HepG2 (cell line): ENCODE results near the gene VEGFB. TPM values are rescaled to one million over a fixed set of nuclear protein-coding genes. Genes with fewer than 3 reads are reported as not detected.
A peak's percentile ranks its signal among the peaks of the same experiment; 100 is the strongest.

ENCODE experiments used
- EED ChIP-seq: sonication (generic); formaldehyde crosslinking; IDR thresholded peaks from 2 replicates; pipeline ENCODE4 v1.5.0; 2020; ENCODE audit warnings: mild to moderate bottlenecking, missing genetic modification reagents
- NCOA2 ChIP-seq: sonication (generic); formaldehyde crosslinking; IDR thresholded peaks from 2 replicates; pipeline ENCODE4 v1.8.0; 2022; ENCODE audit warnings: inconsistent platforms
- NFE2 ChIP-seq: sonication (generic); formaldehyde crosslinking; IDR thresholded peaks from 2 replicates; pipeline ENCODE4 v1.4.0; 2020; ENCODE audit warnings: missing genetic modification reagents
- NFE2L1 ChIP-seq: sonication (generic); formaldehyde crosslinking; IDR thresholded peaks from 2 replicates; pipeline ENCODE4 v1.4.0; 2020; ENCODE audit warnings: missing genetic modification reagents, mild to moderate bottlenecking, borderline replicate concordance
- NFIB ChIP-seq: sonication (generic); formaldehyde crosslinking; IDR thresholded peaks from 2 replicates; pipeline ENCODE4 v1.9.0; 2021; ENCODE audit warnings: missing genetic modification reagents, mild to moderate bottlenecking, borderline replicate concordance
- SIX4 ChIP-seq: sonication (generic); formaldehyde crosslinking; IDR thresholded peaks from 2 replicates; pipeline ENCODE4 v1.4.0; 2020; ENCODE audit warnings: missing genetic modification reagents
- TFE3 ChIP-seq: IDR thresholded peaks from 2 replicates; pipeline ENCODE4 v1.6.1; 2016
- ZBTB25 ChIP-seq: IDR thresholded peaks from 2 replicates; pipeline ENCODE4 v1.6.1; 2018; ENCODE audit warnings: missing genetic modification reagents
- ZNF17 ChIP-seq: sonication (generic); formaldehyde crosslinking; IDR thresholded peaks from 2 replicates; pipeline ENCODE4 v1.5.0; 2020; ENCODE audit warnings: mild to moderate bottlenecking, missing genetic modification reagents
- ZNF543 ChIP-seq: sonication (generic); formaldehyde crosslinking; IDR thresholded peaks from 2 replicates; pipeline ENCODE4 v1.4.0; 2020; ENCODE audit warnings: mild to moderate bottlenecking, missing genetic modification reagents
- ZNF781 ChIP-seq: sonication (generic); formaldehyde crosslinking; IDR thresholded peaks from 2 replicates; pipeline ENCODE4 v1.5.1; 2020; ENCODE audit warnings: borderline replicate concordance, mild to moderate bottlenecking, missing genetic modification reagents; ENCODE audit errors: not compliant biosample characterization
- ZNF879 ChIP-seq: sonication (generic); formaldehyde crosslinking; IDR thresholded peaks from 2 replicates; pipeline ENCODE4 v1.8.1; 2023; ENCODE audit warnings: missing genetic modification reagents
- ZNF883 ChIP-seq: sonication (generic); formaldehyde crosslinking; IDR thresholded peaks from 2 replicates; pipeline ENCODE4 v1.5.1; 2020; ENCODE audit warnings: mild to moderate bottlenecking, missing genetic modification reagents; ENCODE audit errors: not compliant biosample characterization
- ZUFSP ChIP-seq: sonication (generic); formaldehyde crosslinking; IDR thresholded peaks from 2 replicates; pipeline ENCODE4 v1.9.0; 2021; ENCODE audit warnings: missing genetic modification reagents, mild to moderate bottlenecking, borderline replicate concordance
- polyA plus RNA-seq, 8 experiments: library from polyadenylated mRNA; depleted of rRNA in 3 of 8; stranded (reverse) in 7 of 8; unstranded in 1 of 8; fragments of >200 nt; fragmentation: Illumina TruSeq in 4 of 8; extraction: Trizol in 4 of 8; gene quantifications; 2 replicates each; pipeline versions ENCODE4 v1.2.1 to v1.2.3, GENCODE V29; 2011 to 2016; ENCODE audit warnings: low read depth in 4 of 8, missing spikeins in 1 of 8, mixed read lengths in 1 of 8; ENCODE audit not compliant: insufficient read depth in 1 of 8
- total RNA-seq, 5 experiments: library from RNA; depleted of rRNA; stranded (reverse); fragments of >200 nt; fragmentation: Illumina TruSeq; extraction: Trizol; gene quantifications; 2 replicates each; pipeline ENCODE4 v1.2.3, GENCODE V29; 2016; ENCODE audit warnings: low read depth in 1 of 5
- TF ChIP-seq, protein P1 (sequence below): sonication (generic); formaldehyde crosslinking; IDR thresholded peaks from 2 replicates; pipeline ENCODE4 v1.8.1; 2023; ENCODE audit warnings: mild to moderate bottlenecking, inconsistent platforms, moderate library complexity, missing genetic modification reagents, borderline replicate concordance
- TF ChIP-seq, protein P2 (sequence below): sonication (generic); formaldehyde crosslinking; IDR thresholded peaks from 2 replicates; pipeline ENCODE4 v1.4.0; 2020; ENCODE audit warnings: missing genetic modification reagents, borderline replicate concordance
- TF ChIP-seq, protein P3 (sequence below): sonication (generic); formaldehyde crosslinking; IDR thresholded peaks from 2 replicates; pipeline ENCODE4 v1.5.0; 2020; ENCODE audit warnings: mild to moderate bottlenecking, low read depth, missing genetic modification reagents, borderline replicate concordance

The VEGFB gene
- total and polyA plus RNA-seq, 2 of the 13 experiments (the other 11 are each of a cell fraction or from before 2014, with no cell fraction given): 9.0 to 11.3 TPM

DNA sequence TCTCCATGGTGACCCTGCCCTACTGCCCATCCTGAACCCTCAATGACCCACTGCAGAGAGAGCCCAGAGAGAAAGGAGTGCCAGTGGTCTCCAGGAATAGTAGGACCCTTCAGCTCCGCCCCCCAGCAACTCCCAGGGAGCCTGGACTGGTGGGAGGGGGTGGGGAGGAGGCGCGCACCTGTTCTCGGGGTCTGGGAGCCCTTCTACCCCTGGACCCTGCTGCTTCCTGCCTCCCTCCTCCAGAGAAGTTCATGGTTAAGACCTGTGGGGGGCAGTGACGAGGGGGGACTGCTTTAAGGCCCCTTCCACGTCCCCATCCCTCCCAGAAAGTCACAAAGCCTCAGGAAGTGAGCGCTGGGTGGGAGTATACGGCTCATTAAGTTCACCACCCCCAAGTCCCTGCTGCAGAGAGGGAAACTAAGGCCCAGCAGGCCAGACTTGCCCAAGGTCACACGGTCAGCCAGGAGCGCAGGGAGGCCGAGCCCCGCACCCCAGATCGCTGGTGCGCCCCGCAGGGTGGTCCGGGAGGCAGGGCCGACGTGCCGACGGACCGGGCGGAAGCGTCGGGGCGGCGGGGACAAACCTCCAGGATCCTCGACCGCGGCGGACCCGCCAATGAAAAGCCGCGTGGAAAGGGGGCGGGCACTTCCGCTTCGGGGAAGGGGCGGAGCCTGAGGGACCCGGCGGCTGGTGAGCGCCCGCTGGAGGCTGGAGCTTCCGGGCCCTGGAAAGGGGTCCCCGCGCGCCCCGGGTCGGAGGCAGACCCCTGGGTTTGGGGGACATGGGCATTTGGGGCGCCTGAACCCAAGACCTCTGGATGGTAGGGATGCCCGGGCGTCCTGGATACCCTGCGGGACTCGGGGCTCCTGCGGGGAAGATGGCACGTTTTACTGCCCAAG lies 8.5 kb upstream of the VEGFB start, which contains the start of the genes NUDT22 and TRPT1 (continued):
- TF ChIP-seq TFE3 (CRISPR knock-in tag) (no peak), ZNF781 (CRISPR knock-in tag) (no peak), ZUFSP (no peak), ZNF879 (CRISPR knock-in tag) (peak; percentile 81; the same call in 1 of the 2 replicates), SIX4 (CRISPR knock-in tag) (no peak), NFIB (CRISPR knock-in tag) (no peak), ZNF17 (CRISPR knock-in tag) (0 out of 2 replicates have a peak, but pooled peaks have one; percentile 16), ZNF883 (CRISPR knock-in tag) (no peak), NCOA2 (CRISPR knock-in tag) (0 out of 2 replicates have a peak, but pooled peaks have one; percentile 23), NFE2 (no peak), ZBTB25 (CRISPR knock-in tag) (peak; percentile 18; the same call in 1 of the 2 replicates), NFE2L1 (CRISPR knock-in tag) (no peak), ZNF543 (CRISPR knock-in tag) (no peak; the same call in none of the 2 replicates), EED (CRISPR knock-in tag) (no peak)
- TF ChIP-seq, protein P1, sequence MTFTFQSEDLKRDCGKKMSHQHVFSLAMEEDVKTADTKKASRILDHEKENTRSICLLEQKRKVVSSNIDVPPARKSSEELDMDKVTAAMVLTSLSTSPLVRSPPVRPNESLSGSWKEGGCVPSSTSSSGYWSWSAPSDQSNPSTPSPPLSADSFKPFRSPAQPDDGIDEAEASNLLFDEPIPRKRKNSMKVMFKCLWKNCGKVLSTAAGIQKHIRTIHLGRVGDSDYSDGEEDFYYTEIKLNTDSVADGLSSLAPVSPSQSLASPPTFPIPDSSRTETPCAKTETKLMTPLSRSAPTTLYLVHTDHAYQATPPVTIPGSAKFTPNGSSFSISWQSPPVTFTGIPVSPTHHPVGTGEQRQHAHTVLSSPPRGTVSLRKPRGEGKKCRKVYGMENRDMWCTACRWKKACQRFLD (CRISPR knock-in tag): no peak
- TF ChIP-seq, protein P2, sequence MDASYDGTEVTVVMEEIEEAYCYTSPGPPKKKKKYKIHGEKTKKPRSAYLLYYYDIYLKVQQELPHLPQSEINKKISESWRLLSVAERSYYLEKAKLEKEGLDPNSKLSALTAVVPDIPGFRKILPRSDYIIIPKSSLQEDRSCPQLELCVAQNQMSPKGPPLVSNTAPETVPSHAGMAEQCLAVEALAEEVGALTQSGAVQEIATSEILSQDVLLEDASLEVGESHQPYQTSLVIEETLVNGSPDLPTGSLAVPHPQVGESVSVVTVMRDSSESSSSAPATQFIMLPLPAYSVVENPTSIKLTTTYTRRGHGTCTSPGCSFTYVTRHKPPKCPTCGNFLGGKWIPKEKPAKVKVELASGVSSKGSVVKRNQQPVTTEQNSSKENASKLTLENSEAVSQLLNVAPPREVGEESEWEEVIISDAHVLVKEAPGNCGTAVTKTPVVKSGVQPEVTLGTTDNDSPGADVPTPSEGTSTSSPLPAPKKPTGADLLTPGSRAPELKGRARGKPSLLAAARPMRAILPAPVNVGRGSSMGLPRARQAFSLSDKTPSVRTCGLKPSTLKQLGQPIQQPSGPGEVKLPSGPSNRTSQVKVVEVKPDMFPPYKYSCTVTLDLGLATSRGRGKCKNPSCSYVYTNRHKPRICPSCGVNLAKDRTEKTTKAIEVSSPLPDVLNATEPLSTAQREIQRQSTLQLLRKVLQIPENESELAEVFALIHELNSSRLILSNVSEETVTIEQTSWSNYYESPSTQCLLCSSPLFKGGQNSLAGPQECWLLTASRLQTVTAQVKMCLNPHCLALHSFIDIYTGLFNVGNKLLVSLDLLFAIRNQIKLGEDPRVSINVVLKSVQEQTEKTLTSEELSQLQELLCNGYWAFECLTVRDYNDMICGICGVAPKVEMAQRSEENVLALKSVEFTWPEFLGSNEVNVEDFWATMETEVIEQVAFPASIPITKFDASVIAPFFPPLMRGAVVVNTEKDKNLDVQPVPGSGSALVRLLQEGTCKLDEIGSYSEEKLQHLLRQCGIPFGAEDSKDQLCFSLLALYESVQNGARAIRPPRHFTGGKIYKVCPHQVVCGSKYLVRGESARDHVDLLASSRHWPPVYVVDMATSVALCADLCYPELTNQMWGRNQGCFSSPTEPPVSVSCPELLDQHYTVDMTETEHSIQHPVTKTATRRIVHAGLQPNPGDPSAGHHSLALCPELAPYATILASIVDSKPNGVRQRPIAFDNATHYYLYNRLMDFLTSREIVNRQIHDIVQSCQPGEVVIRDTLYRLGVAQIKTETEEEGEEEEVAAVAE (CRISPR knock-in tag): no peak
- TF ChIP-seq, protein P3, sequence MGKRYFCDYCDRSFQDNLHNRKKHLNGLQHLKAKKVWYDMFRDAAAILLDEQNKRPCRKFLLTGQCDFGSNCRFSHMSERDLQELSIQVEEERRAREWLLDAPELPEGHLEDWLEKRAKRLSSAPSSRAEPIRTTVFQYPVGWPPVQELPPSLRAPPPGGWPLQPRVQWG (CRISPR knock-in tag): no peak
